HepG2 (cell line): Measurements from ENCODE around the gene NNAT. TPM values are rescaled to one million over a fixed set of nuclear protein-coding genes. Genes with fewer than 3 reads are reported as not detected.

Source experiments
- CBX5 ChIP-seq: sonication (generic); formaldehyde crosslinking; IDR thresholded peaks from 2 replicates; pipeline ENCODE4 v1.4.0; 2020; ENCODE audit warnings: missing genetic modification reagents, borderline replicate concordance
- ELF4 ChIP-seq: sonication (generic); formaldehyde crosslinking; IDR thresholded peaks from 2 replicates; pipeline ENCODE4 v1.5.0; 2020; ENCODE audit warnings: missing genetic modification reagents, mild to moderate bottlenecking, moderate library complexity, borderline replicate concordance
- FOXC1 ChIP-seq: sonication (generic); formaldehyde crosslinking; IDR thresholded peaks from 2 replicates; pipeline ENCODE4 v1.8.0; 2022; ENCODE audit warnings: mild to moderate bottlenecking, missing genetic modification reagents, borderline replicate concordance
- HOXD1 ChIP-seq: sonication (generic); formaldehyde crosslinking; IDR thresholded peaks from 2 replicates; pipeline ENCODE4 v1.5.0; 2020; ENCODE audit warnings: missing genetic modification reagents
- KLF13 ChIP-seq: sonication (generic); formaldehyde crosslinking; IDR thresholded peaks from 2 replicates; pipeline ENCODE4 v1.4.0; 2020; ENCODE audit warnings: mild to moderate bottlenecking, missing genetic modification reagents
- PPARG ChIP-seq: conservative IDR thresholded peaks from 2 replicates; pipeline ENCODE4 v1.6.1; 2016; ENCODE audit warnings: missing biosample characterization, missing genetic modification reagents
- PRDM4 ChIP-seq: sonication (generic); formaldehyde crosslinking; IDR thresholded peaks from 2 replicates; pipeline ENCODE4 v1.9.0; 2021; ENCODE audit warnings: missing genetic modification reagents, borderline replicate concordance
- SNAI1 ChIP-seq: sonication (generic); formaldehyde crosslinking; IDR thresholded peaks from 2 replicates; pipeline ENCODE4 v1.5.0; 2020; ENCODE audit warnings: mild to moderate bottlenecking, missing genetic modification reagents, borderline replicate concordance
- ZBTB34 ChIP-seq: sonication (generic); formaldehyde crosslinking; IDR thresholded peaks from 2 replicates; pipeline ENCODE4 v1.8.0; 2022; ENCODE audit warnings: mild to moderate bottlenecking, missing genetic modification reagents
- ZBTB7B ChIP-seq: sonication (generic); formaldehyde crosslinking; IDR thresholded peaks from 2 replicates; pipeline ENCODE4 v1.4.0; 2020; ENCODE audit warnings: missing genetic modification reagents
- ZFP91 ChIP-seq: sonication (generic); formaldehyde crosslinking; IDR thresholded peaks from 2 replicates; pipeline ENCODE4 v1.9.0; 2022; ENCODE audit warnings: missing genetic modification reagents, mild to moderate bottlenecking, borderline replicate concordance
- ZKSCAN1 ChIP-seq: fragments of 150-350 bp; IDR thresholded peaks from 2 replicates; pipeline ENCODE4 v1.6.1; 2014; ENCODE audit warnings: low read length
- ZNF160 ChIP-seq: sonication (generic); formaldehyde crosslinking; IDR thresholded peaks from 2 replicates; pipeline ENCODE4 v1.8.0; 2022; ENCODE audit warnings: mild to moderate bottlenecking, inconsistent platforms, missing genetic modification reagents
- ZNF17 ChIP-seq: sonication (generic); formaldehyde crosslinking; IDR thresholded peaks from 2 replicates; pipeline ENCODE4 v1.5.0; 2020; ENCODE audit warnings: mild to moderate bottlenecking, missing genetic modification reagents
- ZNF253 ChIP-seq: sonication (generic); formaldehyde crosslinking; IDR thresholded peaks from 2 replicates; pipeline ENCODE4 v1.8.0; 2022; ENCODE audit warnings: mild to moderate bottlenecking, missing genetic modification reagents, borderline replicate concordance
- ZNF362 ChIP-seq: sonication (generic); formaldehyde crosslinking; IDR thresholded peaks from 2 replicates; pipeline ENCODE4 v1.4.0; 2020; ENCODE audit warnings: missing genetic modification reagents, mild to moderate bottlenecking, borderline replicate concordance
- ZNF678 ChIP-seq: sonication (generic); formaldehyde crosslinking; IDR thresholded peaks from 2 replicates; pipeline ENCODE4 v1.4.0; 2020; ENCODE audit warnings: mild to moderate bottlenecking, missing genetic modification reagents
- polyA plus RNA-seq, 8 experiments: library from polyadenylated mRNA; depleted of rRNA in 3 of 8; stranded (reverse) in 7 of 8; unstranded in 1 of 8; fragments of >200 nt; fragmentation: Illumina TruSeq in 4 of 8; extraction: Trizol in 4 of 8; gene quantifications; 2 replicates each; pipeline versions ENCODE4 v1.2.1 to v1.2.3, GENCODE V29; 2011 to 2016; ENCODE audit warnings: low read depth in 4 of 8, missing spikeins in 1 of 8, mixed read lengths in 1 of 8; ENCODE audit not compliant: insufficient read depth in 1 of 8
- total RNA-seq, 5 experiments: library from RNA; depleted of rRNA; stranded (reverse); fragments of >200 nt; fragmentation: Illumina TruSeq; extraction: Trizol; gene quantifications; 2 replicates each; pipeline ENCODE4 v1.2.3, GENCODE V29; 2016; ENCODE audit warnings: low read depth in 1 of 5
- TF ChIP-seq, protein P1 (sequence below): sonication (generic); formaldehyde crosslinking; IDR thresholded peaks from 2 replicates; pipeline ENCODE4 v1.5.0; 2020; ENCODE audit warnings: mild to moderate bottlenecking, missing genetic modification reagents
- TF ChIP-seq, protein P2 (sequence below): sonication (generic); formaldehyde crosslinking; IDR thresholded peaks from 2 replicates; pipeline ENCODE4 v1.4.0; 2020; ENCODE audit warnings: missing genetic modification reagents

Gene NNAT
- total and polyA plus RNA-seq, 2 of the 13 experiments (the other 11 are each of a cell fraction or from before 2014, with no cell fraction given) = not detected

GRCh38 chr20:37564388-37565133, 43.5 kb downstream of the NNAT start (continued):
- TF ChIP-seq FOXC1 (CRISPR knock-in tag) (0 out of 2 replicates have a peak, but pooled peaks have one; percentile 15), ZFP91 (CRISPR knock-in tag) (peak; percentile 36; the same call in 1 of the 2 replicates), PPARG (CRISPR knock-in tag) (0 out of 2 replicates have a peak, but pooled peaks have one; percentile 15), ZNF678 (CRISPR knock-in tag) (no peak), ZNF362 (CRISPR knock-in tag) (0 out of 2 replicates have a peak, but pooled peaks have one; percentile 13), ZBTB34 (no peak), PRDM4 (no peak), ZNF160 (no peak), HOXD1 (CRISPR knock-in tag) (no peak), ZBTB7B (CRISPR knock-in tag) (no peak), ZNF253 (CRISPR knock-in tag) (no peak), CBX5 (CRISPR knock-in tag) (peak; percentile 47; the same call in 1 of the 2 replicates), ZNF17 (CRISPR knock-in tag) (no peak), ELF4 (CRISPR knock-in tag) (no peak), SNAI1 (CRISPR knock-in tag) (no peak), KLF13 (CRISPR knock-in tag) (no peak), ZKSCAN1 (no peak)
- TF ChIP-seq, protein P1, sequence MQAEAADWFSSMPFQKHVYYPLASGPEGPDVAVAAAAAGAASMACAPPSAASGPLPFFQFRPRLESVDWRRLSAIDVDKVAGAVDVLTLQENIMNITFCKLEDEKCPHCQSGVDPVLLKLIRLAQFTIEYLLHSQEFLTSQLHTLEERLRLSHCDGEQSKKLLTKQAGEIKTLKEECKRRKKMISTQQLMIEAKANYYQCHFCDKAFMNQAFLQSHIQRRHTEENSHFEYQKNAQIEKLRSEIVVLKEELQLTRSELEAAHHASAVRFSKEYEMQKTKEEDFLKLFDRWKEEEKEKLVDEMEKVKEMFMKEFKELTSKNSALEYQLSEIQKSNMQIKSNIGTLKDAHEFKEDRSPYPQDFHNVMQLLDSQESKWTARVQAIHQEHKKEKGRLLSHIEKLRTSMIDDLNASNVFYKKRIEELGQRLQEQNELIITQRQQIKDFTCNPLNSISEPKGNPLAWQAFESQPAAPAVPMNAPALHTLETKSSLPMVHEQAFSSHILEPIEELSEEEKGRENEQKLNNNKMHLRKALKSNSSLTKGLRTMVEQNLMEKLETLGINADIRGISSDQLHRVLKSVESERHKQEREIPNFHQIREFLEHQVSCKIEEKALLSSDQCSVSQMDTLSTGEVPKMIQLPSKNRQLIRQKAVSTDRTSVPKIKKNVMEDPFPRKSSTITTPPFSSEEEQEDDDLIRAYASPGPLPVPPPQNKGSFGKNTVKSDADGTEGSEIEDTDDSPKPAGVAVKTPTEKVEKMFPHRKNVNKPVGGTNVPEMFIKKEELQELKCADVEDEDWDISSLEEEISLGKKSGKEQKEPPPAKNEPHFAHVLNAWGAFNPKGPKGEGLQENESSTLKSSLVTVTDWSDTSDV (CRISPR knock-in tag) = no peak
- TF ChIP-seq, protein P2, sequence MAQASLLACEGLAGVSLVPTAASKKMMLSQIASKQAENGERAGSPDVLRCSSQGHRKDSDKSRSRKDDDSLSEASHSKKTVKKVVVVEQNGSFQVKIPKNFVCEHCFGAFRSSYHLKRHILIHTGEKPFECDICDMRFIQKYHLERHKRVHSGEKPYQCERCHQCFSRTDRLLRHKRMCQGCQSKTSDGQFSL (CRISPR knock-in tag) = no peak
